A549 (cell line): ENCODE measurements around the gene PLEKHA5. TPM values are rescaled to one million over a fixed set of nuclear protein-coding genes. Genes with fewer than 3 reads are reported as not detected.

Experiments used
- ATAC-seq, 2 experiments: fragments of 200-7000 bp in 1 of 2; fragments of >200 bp in 1 of 2; cut with Nextera tagmentation in 1 of 2; cut with Tn5 transposase in 1 of 2; 3 replicates each; pipeline versions ENCODE4 v1.8.0 to v1.9.1; 2018 to 2020; ENCODE audit warnings: mild to moderate bottlenecking in 1 of 2, moderate library complexity in 1 of 2
- CTCF ChIA-PET: fragments of 300-600 bp; sonication (Branson Sonifier 250); formaldehyde crosslinking; extraction: SDS; loops from one replicate; lab custom pipeline; 2021; ENCODE audit warnings: antibody characterized with exemption, inconsistent platforms; lab: Yijun Ruan, JAX
- POLR2A ChIA-PET: fragments of 350-600 bp; formaldehyde crosslinking; extraction: SDS; loops from one replicate; lab custom pipeline; 2021; ENCODE audit warnings: antibody characterized with exemption, inconsistent platforms; lab: Yijun Ruan, JAX
- DNase-seq, 2 experiments: peaks; one replicate each; pipeline versions ENCODE4 v3.0.0 to v3.0.0-alpha.2; 2011 to 2016; ENCODE audit warnings: low read depth in 1 of 2, low spot score in 1 of 2
- FAIRE-seq: peaks from 2 replicates; lab custom pipeline; 2011; peaks lifted over from hg19 to GRCh38; lab: Jason Lieb, UNC
- H3K27ac ChIP-seq, 2 experiments: fragments of >200 bp; sonication (Bioruptor Twin); formaldehyde crosslinking; 3 replicates each; pipeline ENCODE4 v1.5.1; 2016 to 2017
- H3K4me1 ChIP-seq: fragments of >200 bp; sonication (Bioruptor Twin); formaldehyde crosslinking; 3 replicates; pipeline ENCODE4 v1.6.1; 2016
- H3K4me2 ChIP-seq: fragments of >200 bp; sonication (Bioruptor Twin); formaldehyde crosslinking; 3 replicates; pipeline ENCODE4 v1.6.1; 2016
- H3K4me3 ChIP-seq: fragments of >200 bp; sonication (Bioruptor Twin); formaldehyde crosslinking; 3 replicates; pipeline ENCODE4 v1.5.1; 2016
- H3K9me3 ChIP-seq: fragments of >200 bp; sonication (Bioruptor Twin); formaldehyde crosslinking; 3 replicates; pipeline ENCODE4 v1.6.1; 2016
- ATOH8 ChIP-seq: fragments of 250-450 bp; sonication (Bioruptor Pico); IDR thresholded peaks from 2 replicates; pipeline ENCODE4 v1.5.0; 2020; ENCODE audit warnings: low read depth, mild to moderate bottlenecking, moderate library complexity
- BCL3 ChIP-seq: fragments of >200 bp; sonication (Bioruptor Twin); formaldehyde crosslinking; IDR thresholded peaks from 3 replicates; pipeline ENCODE4 v1.6.1; 2016
- CBX8 ChIP-seq: fragments of 200-600 bp; sonication (generic); IDR thresholded peaks from 2 replicates; pipeline ENCODE4 v1.6.1; 2016
- EHF ChIP-seq: fragments of 250-450 bp; sonication (Bioruptor Pico); IDR thresholded peaks from 2 replicates; pipeline ENCODE4 v1.5.0; 2020; ENCODE audit warnings: mild to moderate bottlenecking
- ELK1 ChIP-seq: fragments of 150-350 bp; IDR thresholded peaks from 2 replicates; pipeline ENCODE4 v1.6.1; 2014; ENCODE audit warnings: low read depth, mild to moderate bottlenecking, low read length
- EP300 ChIP-seq, 2 experiments: fragments of >200 bp; sonication (Bioruptor Twin); formaldehyde crosslinking; IDR thresholded peaks; 2 replicates in 1 of 2; 3 replicates in 1 of 2; pipeline ENCODE4 v1.6.1; 2016 to 2017
- ESRRA ChIP-seq: fragments of 150-350 bp; IDR thresholded peaks from 2 replicates; pipeline ENCODE4 v1.6.1; 2014; ENCODE audit warnings: mild to moderate bottlenecking, low read length, borderline replicate concordance
- FOSB ChIP-seq: fragments of 250-450 bp; sonication (Bioruptor Pico); IDR thresholded peaks from 2 replicates; pipeline ENCODE4 v1.5.0; 2020; ENCODE audit warnings: mild to moderate bottlenecking, moderate library complexity
- FOXS1 ChIP-seq: fragments of 250-450 bp; sonication (Bioruptor Pico); IDR thresholded peaks from 2 replicates; pipeline ENCODE4 v1.5.0; 2020; ENCODE audit warnings: mild to moderate bottlenecking, moderate library complexity
- HES2 ChIP-seq: fragments of >200 bp; sonication (Bioruptor Twin); formaldehyde crosslinking; IDR thresholded peaks from 2 replicates; pipeline ENCODE4 v1.6.1; 2016
- HEYL ChIP-seq: fragments of 250-450 bp; sonication (Bioruptor Pico); IDR thresholded peaks from 2 replicates; pipeline ENCODE4 v1.8.0; 2021; ENCODE audit warnings: mild to moderate bottlenecking, moderate library complexity
- KDM1A ChIP-seq: fragments of 200-600 bp; sonication (generic); IDR thresholded peaks from 2 replicates; pipeline ENCODE4 v1.6.1; 2016; ENCODE audit warnings: low read depth, mild to moderate bottlenecking
- MYC ChIP-seq: IDR thresholded peaks from 2 replicates; pipeline ENCODE4 v1.6.1; 2012; ENCODE audit warnings: mild to moderate bottlenecking, inconsistent platforms, low read length, improper control_type of control experiment, borderline replicate concordance
- PHF8 ChIP-seq: fragments of 200-600 bp; sonication (generic); IDR thresholded peaks from 2 replicates; pipeline ENCODE4 v1.6.1; 2016; ENCODE audit warnings: low read depth, mild to moderate bottlenecking, antibody characterized with exemption, moderate library complexity, borderline replicate concordance
- POLR2A ChIP-seq: IDR thresholded peaks from 2 replicates; pipeline ENCODE4 v1.6.1; 2012; ENCODE audit warnings: mild to moderate bottlenecking, low read length
- RARB ChIP-seq: fragments of 250-450 bp; sonication (Bioruptor Pico); IDR thresholded peaks from 2 replicates; pipeline ENCODE4 v1.8.0; 2021; ENCODE audit warnings: mild to moderate bottlenecking, moderate library complexity
- RCOR1 ChIP-seq: fragments of 150-350 bp; IDR thresholded peaks from 2 replicates; pipeline ENCODE4 v1.6.1; 2014; ENCODE audit warnings: antibody characterized with exemption, low read length, low read depth
- RNF2 ChIP-seq: fragments of 200-600 bp; sonication (generic); IDR thresholded peaks from 2 replicates; pipeline ENCODE4 v1.6.1; 2016; ENCODE audit warnings: low read depth, mild to moderate bottlenecking, antibody characterized with exemption, moderate library complexity, borderline replicate concordance
- SMC3 ChIP-seq: fragments of >200 bp; sonication (Bioruptor Twin); formaldehyde crosslinking; IDR thresholded peaks from 3 replicates; pipeline ENCODE4 v1.6.1; 2018; ENCODE audit warnings: inconsistent platforms
- SREBF2 ChIP-seq: fragments of 450-650 bp; IDR thresholded peaks from 2 replicates; pipeline ENCODE4 v1.6.1; 2014; ENCODE audit warnings: mild to moderate bottlenecking, moderate library complexity
- USF2 ChIP-seq: fragments of 450-650 bp; IDR thresholded peaks from 2 replicates; pipeline ENCODE4 v1.6.1; 2014; ENCODE audit warnings: antibody characterized with exemption
- ZFP36 ChIP-seq: fragments of 450-650 bp; IDR thresholded peaks from 2 replicates; pipeline ENCODE4 v1.6.1; 2014; ENCODE audit warnings: borderline replicate concordance; ENCODE audit not compliant: partially characterized antibody
- ZNF302 ChIP-seq: fragments of 250-450 bp; sonication (Bioruptor Pico); IDR thresholded peaks from 2 replicates; pipeline ENCODE4 v1.9.0; 2021; ENCODE audit warnings: inconsistent platforms, mild to moderate bottlenecking, moderate library complexity
- WGBS: methylation state at CpG from one replicate; pipeline ENCODE4 v1.1.6; 2017; ENCODE audit errors: missing lambda C conversion rate; 5-methylcytosine and 5-hydroxymethylcytosine counted together
- polyA plus RNA-seq, 4 experiments: library from polyadenylated mRNA; depleted of rRNA in 3 of 4; stranded (reverse); fragments of >200 nt; fragmentation: RNase III in 1 of 4; extraction: RNeasy Plus Mini Kit Qiagen cat#74134 plus additional on column Dnase treatment in 1 of 4; gene quantifications; 2 replicates in 3 of 4; 3 replicates in 1 of 4; pipeline ENCODE4 v1.2.3, GENCODE V29; 2011 to 2017

PLEKHA5 gene
- polyA plus RNA-seq, 2 of the 4 experiments (the other 2 are of a cell fraction) = 7.6 to 13.2 TPM

- Histone ChIP-seq H3K9me3 (peaks cover 11% of the 10 kb centered on the region; the same call in 2 of the 3 replicates), H3K4me3 (no peak overlapping the region), H3K4me2 (no peak overlapping the region), H3K27ac (no peak overlapping the region), H3K4me1 (no peaks in the 10 kb centered on the region)
- CTCF ChIA-PET = no interaction called here
- DNase-seq = no peak
- POLR2A ChIA-PET = no interaction called here
- WGBS = 70% methylated on average over 5 of the region's 5 CpGs
- ATAC-seq = no peak
- no peak for TF ChIP-seq RCOR1
- TF ChIP-seq HEYL (CRISPR knock-in tag) = no peak
- no peak for TF ChIP-seq FOSB (CRISPR knock-in tag)
- no peak for TF ChIP-seq SREBF2
- TF ChIP-seq EHF = no peak
- no peak for TF ChIP-seq ZNF302 (CRISPR knock-in tag)
- no peak for TF ChIP-seq MYC
- TF ChIP-seq HES2 = no peak
- TF ChIP-seq ELK1 = no peak
- no peak for TF ChIP-seq SMC3
- no peak for TF ChIP-seq ATOH8
- no peak for TF ChIP-seq RARB (CRISPR knock-in tag)
- FAIRE-seq = no peak
Measured at GRCh38 chr12:19125325-19125724, 4.2 kb upstream of the PLEKHA5 start.

- H3K4me2 ChIP-seq = no peak overlapping the region
- H3K4me1 ChIP-seq = peaks cover 9% of the 10 kb centered on the region
- FAIRE-seq = no peak
- H3K4me3 ChIP-seq = no peak overlapping the region
- H3K9me3 ChIP-seq = peaks cover 11% of the 10 kb centered on the region; the same call in 2 of the 3 replicates
- no peak for DNase-seq
- ChIA-PET CTCF (interaction anchor here (0.6 to 0.7 kb wide), 2 partner anchors 8 to 294 kb away, joined by 3 read pairs; no protein-coding TSS in a partner anchor), POLR2A (no interaction called here)
- H3K27ac ChIP-seq = no peak overlapping the region
- no peak for ATAC-seq
- TF ChIP-seq HES2 (no peak), CBX8 (no peak), ELK1 (no peak), ZFP36 (no peak), FOXS1 (CRISPR knock-in tag) (no peak), POLR2A (no peak), USF2 (no peak), RNF2 (no peak), EP300 (IDR thresholded peaks at IDR 0.05) (no peak), PHF8 (no peak), ESRRA (no peak), KDM1A (no peak), ATOH8 (no peak), BCL3 (no peak)
Measured at GRCh38 chr12:19127270-19127669, 2.3 kb upstream of the PLEKHA5 start.
